HG02885 (cell line): ENCODE results near the gene LRRC27.

Experiments
- ATAC-seq: cut with Tn5 transposase; IDR thresholded peaks from one replicate; pipeline ENCODE4 v1.9.1; 2021; ENCODE audit warnings: mild to moderate bottlenecking; ENCODE audit not compliant: unreplicated experiment, poor library complexity

LRRC27 gene

GRCh38 chr10:132353456-132354355, 21.7 kb downstream of the LRRC27 start:
- no peak for ATAC-seq

GRCh38 chr10:132354356-132355094, 22.5 kb downstream of the LRRC27 start:
- ATAC-seq = no peak

GRCh38 chr10:132355297-132355696, 23.3 kb downstream of the LRRC27 start:
- ATAC-seq = no peak

- no peak for ATAC-seq
These were observed 23.8 kb downstream of the LRRC27 start for GRCh38 chr10:132355754-132356153.

GRCh38 chr10:132356621-132357195, 24.7 kb downstream of the LRRC27 start:
- no peak for ATAC-seq

- ATAC-seq = no peak
These were observed 25.5 kb downstream of the LRRC27 start for GRCh38 chr10:132357286-132358058.

- ATAC-seq = no peak
These were observed 27.5 kb downstream of the LRRC27 start for GRCh38 chr10:132359305-132360040.

GRCh38 chr10:132360766-132361447, 28.9 kb downstream of the LRRC27 start:
- no peak for ATAC-seq

- ATAC-seq = no peak
These were observed 29.6 kb downstream of the LRRC27 start for GRCh38 chr10:132361581-132362101.

GRCh38 chr10:132362151-132362611, 30.2 kb downstream of the LRRC27 start:
- ATAC-seq = no peak

- no peak for ATAC-seq
These were observed 31.4 kb downstream of the LRRC27 start for GRCh38 chr10:132363376-132363775.

GRCh38 chr10:132363921-132364593, 32.1 kb downstream of the LRRC27 start:
- ATAC-seq = no peak

- ATAC-seq = no peak
These were observed 32.6 kb downstream of the LRRC27 start for GRCh38 chr10:132364594-132364970.

- ATAC-seq = no peak
These were observed 33.1 kb downstream of the LRRC27 start for GRCh38 chr10:132365102-132365501.

- no peak for ATAC-seq
These were observed 34.0 kb downstream of the LRRC27 start for GRCh38 chr10:132366006-132366405.

- ATAC-seq = no peak
These were observed 34.5 kb downstream of the LRRC27 start for GRCh38 chr10:132366499-132366898.

GRCh38 chr10:132368391-132368790, 36.4 kb downstream of the LRRC27 start:
- no peak for ATAC-seq

GRCh38 chr10:132368881-132369635, 37.1 kb downstream of the LRRC27 start:
- ATAC-seq = no peak
